ENCODE measurements around the gene KRTAP20-3. TPM values are rescaled to one million over a fixed set of nuclear protein-coding genes. Genes with fewer than 3 reads are reported as not detected.

The KRTAP20-3 gene
- not detected for polyA plus RNA-seq (2013, experiment 1 of 2)
- not detected for polyA plus RNA-seq (2013, experiment 2 of 2)

DNA sequence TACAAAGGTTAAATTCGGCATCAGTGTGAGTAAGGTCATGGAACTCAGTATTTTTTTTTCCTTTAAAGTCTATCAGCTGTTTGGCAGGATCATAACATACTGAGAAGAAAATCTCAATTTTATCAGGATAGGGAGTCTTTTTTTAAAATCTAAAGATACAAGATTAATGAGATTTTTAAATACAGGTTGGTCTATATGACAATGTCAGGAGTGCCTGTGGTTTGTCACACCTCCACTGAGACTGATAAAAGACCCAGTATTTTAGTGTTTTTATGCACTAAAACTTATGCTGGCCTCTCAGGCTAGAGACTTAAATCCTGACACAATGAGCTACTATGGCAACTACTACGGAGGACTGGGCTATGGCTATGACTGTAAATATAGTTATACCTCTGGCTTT, at the start of gene KRTAP20-3:
KRTAP20-3 (plus strand) TSS at position 301 of the 400 bp plus-strand sequence.
- H3K4me2 ChIP-seq (ENCODE audit: low read length, poor library complexity, severe bottlenecking) = no peak within 1 kb of the TSS
- no peak within 1 kb of the TSS for H3K18ac ChIP-seq (ENCODE audit: low read depth in 1 of 2, low read length in 2 of 2)
- peaks cover 13% of the 10 kb centered on the region for H3K9me3 ChIP-seq (ENCODE audit: control insufficient read depth, low read length)
- H3K4me3 ChIP-seq (ENCODE audit: insufficient read depth in 1 of 2, low read depth in 1 of 2, low read length in 2 of 2) = no peak within 1 kb of the TSS
- no peak within 1 kb of the TSS for H3K27ac ChIP-seq (ENCODE audit: low read length, poor library complexity, severe bottlenecking)
- no peak within 1 kb of the TSS for H2BK120ac ChIP-seq (ENCODE audit: low read depth, low read length)
- H2AK5ac ChIP-seq (ENCODE audit: low read length, severe bottlenecking) = no peak within 1 kb of the TSS
- H4K8ac ChIP-seq (ENCODE audit: low read length) = no peak within 1 kb of the TSS
- no peaks in the 10 kb centered on the region for H3K4me1 ChIP-seq (ENCODE audit: control insufficient read depth, insufficient read depth, low read depth, low read length)
- no peak for DNase-seq
- H3K23ac ChIP-seq (ENCODE audit: low read length in 2 of 2) = no peak within 1 kb of the TSS
- no peak within 1 kb of the TSS for H3K9ac ChIP-seq (ENCODE audit: low read length)
- H3K79me1 ChIP-seq (replicated peaks; ENCODE audit: low read length, poor library complexity, severe bottlenecking) = no peaks in the 10 kb centered on the region
- no peaks in the 10 kb centered on the region for H3K36me3 ChIP-seq (ENCODE audit: control insufficient read depth in 1 of 2, insufficient read depth in 2 of 2, low read depth in 1 of 2, low read length in 2 of 2)
- 94% methylated on average over 2 of the region's 2 CpGs for WGBS
- no peak within 1 kb of the TSS for H4K91ac ChIP-seq (ENCODE audit: low read length)
- H3K27me3 ChIP-seq (ENCODE audit: control insufficient read depth in 1 of 2, insufficient read depth in 1 of 2, low read length in 2 of 2) = no peaks in the 10 kb centered on the region
- no peak within 1 kb of the TSS for H2BK5ac ChIP-seq (ENCODE audit: low read depth, low read length, poor library complexity, severe bottlenecking)
- no peak within 1 kb of the TSS for H3K14ac ChIP-seq (ENCODE audit: low read length in 2 of 2)
- no peak within 1 kb of the TSS for H2BK15ac ChIP-seq (ENCODE audit: low read depth, poor library complexity, severe bottlenecking)
- no peak within 1 kb of the TSS for H2BK12ac ChIP-seq (ENCODE audit: low read length in 2 of 2)
- no peak within 1 kb of the TSS for H2AFZ ChIP-seq (ENCODE audit: low read depth, low read length)
- no peak within 1 kb of the TSS for H3K4ac ChIP-seq (ENCODE audit: low read depth in 1 of 2, low read length in 2 of 2)

DNA sequence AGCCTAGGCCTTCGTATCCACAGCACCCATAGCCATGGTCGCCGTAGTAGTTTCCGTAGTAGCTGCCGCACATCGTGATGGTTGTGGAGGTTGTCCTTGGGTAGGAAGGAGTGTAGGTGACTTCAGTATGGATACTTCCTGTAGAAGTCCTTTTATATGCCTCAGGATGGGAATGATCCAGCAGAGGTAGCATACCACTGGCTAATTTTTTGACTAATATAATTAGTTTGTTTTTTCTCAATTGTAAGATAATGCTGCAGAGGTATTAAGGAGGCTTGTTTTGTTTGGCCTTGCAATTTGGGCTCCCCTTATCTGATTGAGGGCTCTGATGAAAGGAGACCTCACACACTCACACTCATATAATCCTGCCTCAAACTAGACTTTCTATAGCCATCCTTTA, 43.9 kb upstream of the KRTAP20-3 start, which contains the start of gene KRTAP6-2:
KRTAP6-2 (minus strand) TSS at position 101 of the 400 bp plus-strand sequence; CDS start at position 73, 28 bp downstream.
- no peak within 1 kb of the TSS for H4K8ac ChIP-seq (ENCODE audit: low read length)
- no peak within 1 kb of the TSS for H3K9ac ChIP-seq (ENCODE audit: low read length)
- H3K4me1 ChIP-seq (ENCODE audit: control insufficient read depth, insufficient read depth, low read depth, low read length) = no peaks in the 10 kb centered on the region
- H3K27me3 ChIP-seq (ENCODE audit: control insufficient read depth in 1 of 2, insufficient read depth in 1 of 2, low read length in 2 of 2) = no peaks in the 10 kb centered on the region
- H3K9me3 ChIP-seq (ENCODE audit: control insufficient read depth, low read length) = peaks cover 5% of the 10 kb centered on the region
- no peaks in the 10 kb centered on the region for H3K79me1 ChIP-seq (replicated peaks; ENCODE audit: low read length, poor library complexity, severe bottlenecking)
- no peak within 1 kb of the TSS for H3K4me3 ChIP-seq (ENCODE audit: insufficient read depth in 1 of 2, low read depth in 1 of 2, low read length in 2 of 2)
- H3K36me3 ChIP-seq (ENCODE audit: control insufficient read depth in 1 of 2, insufficient read depth in 2 of 2, low read depth in 1 of 2, low read length in 2 of 2) = no peaks in the 10 kb centered on the region
- no peak within 1 kb of the TSS for H2AK5ac ChIP-seq (ENCODE audit: low read length, severe bottlenecking)
- no peak within 1 kb of the TSS for H3K14ac ChIP-seq (ENCODE audit: low read length in 2 of 2)
- no peak within 1 kb of the TSS for H2BK5ac ChIP-seq (ENCODE audit: low read depth, low read length, poor library complexity, severe bottlenecking)
- no peak within 1 kb of the TSS for H2AFZ ChIP-seq (ENCODE audit: low read depth, low read length)
- no peak within 1 kb of the TSS for H2BK120ac ChIP-seq (ENCODE audit: low read depth, low read length)
- H2BK12ac ChIP-seq (ENCODE audit: low read length in 2 of 2) = no peak within 1 kb of the TSS
- H4K91ac ChIP-seq (ENCODE audit: low read length) = no peak within 1 kb of the TSS
- 91% methylated on average over 6 of the region's 6 CpGs for WGBS
- H3K4me2 ChIP-seq (ENCODE audit: low read length, poor library complexity, severe bottlenecking) = no peak within 1 kb of the TSS
- H3K4ac ChIP-seq (ENCODE audit: low read depth in 1 of 2, low read length in 2 of 2) = no peak within 1 kb of the TSS
- H3K27ac ChIP-seq (ENCODE audit: low read length, poor library complexity, severe bottlenecking) = no peak within 1 kb of the TSS
- no peak within 1 kb of the TSS for H2BK15ac ChIP-seq (ENCODE audit: low read depth, poor library complexity, severe bottlenecking)
- H3K18ac ChIP-seq (ENCODE audit: low read depth in 1 of 2, low read length in 2 of 2) = no peak within 1 kb of the TSS
- no peak within 1 kb of the TSS for H3K23ac ChIP-seq (ENCODE audit: low read length in 2 of 2)
- DNase-seq = no peak

DNA sequence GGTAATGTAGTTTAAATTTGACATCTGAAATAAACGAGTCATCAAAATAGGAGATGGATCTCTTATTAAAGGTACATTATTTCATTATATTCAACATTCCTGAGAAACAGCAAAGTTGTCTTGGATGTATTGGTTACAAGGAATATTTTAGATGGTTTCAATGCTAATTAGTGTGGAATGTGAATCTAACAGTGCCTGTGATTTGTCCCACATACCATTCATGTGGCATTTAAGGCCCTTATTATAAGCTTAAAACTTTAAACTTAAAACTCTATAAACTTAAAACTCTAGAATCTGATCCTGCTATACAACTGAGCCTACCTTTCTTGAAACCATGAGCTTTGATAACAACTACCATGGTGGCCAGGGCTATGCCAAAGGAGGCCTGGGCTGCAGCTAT, 41.9 kb upstream of the KRTAP20-3 start, which contains the start of gene KRTAP22-1:
KRTAP22-1 (plus strand) TSS at position 301 of the 400 bp plus-strand sequence.
- H4K91ac ChIP-seq (ENCODE audit: low read length) = no peak within 1 kb of the TSS
- H3K4me2 ChIP-seq (ENCODE audit: low read length, poor library complexity, severe bottlenecking) = no peak within 1 kb of the TSS
- no peaks in the 10 kb centered on the region for H3K36me3 ChIP-seq (ENCODE audit: control insufficient read depth in 1 of 2, insufficient read depth in 2 of 2, low read depth in 1 of 2, low read length in 2 of 2)
- H3K23ac ChIP-seq (ENCODE audit: low read length in 2 of 2) = no peak within 1 kb of the TSS
- no peak within 1 kb of the TSS for H2BK15ac ChIP-seq (ENCODE audit: low read depth, poor library complexity, severe bottlenecking)
- H3K4me1 ChIP-seq (ENCODE audit: control insufficient read depth, insufficient read depth, low read depth, low read length) = no peaks in the 10 kb centered on the region
- H3K4me3 ChIP-seq (ENCODE audit: insufficient read depth in 1 of 2, low read depth in 1 of 2, low read length in 2 of 2) = no peak within 1 kb of the TSS
- no peaks in the 10 kb centered on the region for H3K27me3 ChIP-seq (ENCODE audit: control insufficient read depth in 1 of 2, insufficient read depth in 1 of 2, low read length in 2 of 2)
- no peak within 1 kb of the TSS for H3K4ac ChIP-seq (ENCODE audit: low read depth in 1 of 2, low read length in 2 of 2)
- DNase-seq = no peak
- no peak within 1 kb of the TSS for H2BK12ac ChIP-seq (ENCODE audit: low read length in 2 of 2)
- no peaks in the 10 kb centered on the region for H3K79me1 ChIP-seq (replicated peaks; ENCODE audit: low read length, poor library complexity, severe bottlenecking)
- no CpG with 5 or more reads among the region's 1 CpG for WGBS
- H3K18ac ChIP-seq (ENCODE audit: low read depth in 1 of 2, low read length in 2 of 2) = no peak within 1 kb of the TSS
- no peak within 1 kb of the TSS for H3K27ac ChIP-seq (ENCODE audit: low read length, poor library complexity, severe bottlenecking)
- H3K9me3 ChIP-seq (ENCODE audit: control insufficient read depth, low read length) = peaks cover 5% of the 10 kb centered on the region
- H3K9ac ChIP-seq (ENCODE audit: low read length) = no peak within 1 kb of the TSS
- H4K8ac ChIP-seq (ENCODE audit: low read length) = no peak within 1 kb of the TSS
- no peak within 1 kb of the TSS for H2AK5ac ChIP-seq (ENCODE audit: low read length, severe bottlenecking)
- no peak within 1 kb of the TSS for H2AFZ ChIP-seq (ENCODE audit: low read depth, low read length)
- no peak within 1 kb of the TSS for H2BK5ac ChIP-seq (ENCODE audit: low read depth, low read length, poor library complexity, severe bottlenecking)
- no peak within 1 kb of the TSS for H3K14ac ChIP-seq (ENCODE audit: low read length in 2 of 2)
- no peak within 1 kb of the TSS for H2BK120ac ChIP-seq (ENCODE audit: low read depth, low read length)

DNA sequence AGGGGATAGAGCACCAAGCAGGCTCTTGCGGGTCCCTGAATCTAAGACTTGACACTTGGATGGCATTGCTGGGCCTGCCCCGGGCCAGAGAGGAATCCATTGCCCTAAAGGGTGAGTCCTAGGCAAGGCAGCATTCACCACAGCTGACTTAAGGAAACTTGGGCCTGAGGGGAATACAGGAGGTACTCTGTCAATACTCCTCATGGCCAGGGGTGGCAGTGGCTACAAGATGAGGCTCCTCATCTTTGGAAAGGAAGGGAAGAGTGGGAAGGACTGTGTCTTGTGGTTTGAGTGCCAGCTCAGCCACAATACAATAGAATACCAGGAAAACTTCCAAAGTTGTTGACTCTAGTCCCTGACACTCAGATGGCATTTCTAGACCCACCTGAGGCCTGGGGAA, 36.7 kb upstream of the KRTAP20-3 start:
- no peak overlapping the region for H2BK120ac ChIP-seq (ENCODE audit: low read depth, low read length)
- H3K79me1 ChIP-seq (replicated peaks; ENCODE audit: low read length, poor library complexity, severe bottlenecking) = no peaks in the 10 kb centered on the region
- no peak overlapping the region for H4K91ac ChIP-seq (ENCODE audit: low read length)
- H2BK12ac ChIP-seq (ENCODE audit: low read length in 2 of 2) = no peak overlapping the region
- H3K27ac ChIP-seq (ENCODE audit: low read length, poor library complexity, severe bottlenecking) = no peak overlapping the region
- no peak overlapping the region for H3K18ac ChIP-seq (ENCODE audit: low read depth in 1 of 2, low read length in 2 of 2)
- no peaks in the 10 kb centered on the region for H3K27me3 ChIP-seq (ENCODE audit: control insufficient read depth in 1 of 2, insufficient read depth in 1 of 2, low read length in 2 of 2)
- no peak overlapping the region for H4K8ac ChIP-seq (ENCODE audit: low read length)
- peaks cover 8% of the 10 kb centered on the region for H3K9me3 ChIP-seq (ENCODE audit: control insufficient read depth, low read length)
- no peaks in the 10 kb centered on the region for H3K36me3 ChIP-seq (ENCODE audit: control insufficient read depth in 1 of 2, insufficient read depth in 2 of 2, low read depth in 1 of 2, low read length in 2 of 2)
- no peak overlapping the region for H3K14ac ChIP-seq (ENCODE audit: low read length in 2 of 2)
- H3K4me1 ChIP-seq (ENCODE audit: control insufficient read depth, insufficient read depth, low read depth, low read length) = no peaks in the 10 kb centered on the region
- no peak overlapping the region for H3K23ac ChIP-seq (ENCODE audit: low read length in 2 of 2)
- H2BK5ac ChIP-seq (ENCODE audit: low read depth, low read length, poor library complexity, severe bottlenecking) = no peak overlapping the region
- no peak overlapping the region for H2AK5ac ChIP-seq (ENCODE audit: low read length, severe bottlenecking)
- no peak overlapping the region for H3K4me3 ChIP-seq (ENCODE audit: insufficient read depth in 1 of 2, low read depth in 1 of 2, low read length in 2 of 2)
- no peak overlapping the region for H2BK15ac ChIP-seq (ENCODE audit: low read depth, poor library complexity, severe bottlenecking)
- WGBS = 49% methylated on average over 2 of the region's 2 CpGs
- H3K9ac ChIP-seq (ENCODE audit: low read length) = no peak overlapping the region
- no peak overlapping the region for H3K4ac ChIP-seq (ENCODE audit: low read depth in 1 of 2, low read length in 2 of 2)
- no peak overlapping the region for H2AFZ ChIP-seq (ENCODE audit: low read depth, low read length)
- H3K4me2 ChIP-seq (ENCODE audit: low read length, poor library complexity, severe bottlenecking) = no peak overlapping the region
- no peak for DNase-seq
